GM21786 (cell line): ENCODE measurements around the gene TELO2.
"Not testable (repeated sequence)": the region's sequence is repeated elsewhere in the genome, so short reads cannot be mapped to it uniquely, and the experiment has no call there.

ENCODE experiments used
- ATAC-seq: cut with Tn5 transposase; IDR thresholded peaks from one replicate; pipeline ENCODE4 v1.9.1; 2021; ENCODE audit not compliant: unreplicated experiment

TELO2 gene

DNA sequence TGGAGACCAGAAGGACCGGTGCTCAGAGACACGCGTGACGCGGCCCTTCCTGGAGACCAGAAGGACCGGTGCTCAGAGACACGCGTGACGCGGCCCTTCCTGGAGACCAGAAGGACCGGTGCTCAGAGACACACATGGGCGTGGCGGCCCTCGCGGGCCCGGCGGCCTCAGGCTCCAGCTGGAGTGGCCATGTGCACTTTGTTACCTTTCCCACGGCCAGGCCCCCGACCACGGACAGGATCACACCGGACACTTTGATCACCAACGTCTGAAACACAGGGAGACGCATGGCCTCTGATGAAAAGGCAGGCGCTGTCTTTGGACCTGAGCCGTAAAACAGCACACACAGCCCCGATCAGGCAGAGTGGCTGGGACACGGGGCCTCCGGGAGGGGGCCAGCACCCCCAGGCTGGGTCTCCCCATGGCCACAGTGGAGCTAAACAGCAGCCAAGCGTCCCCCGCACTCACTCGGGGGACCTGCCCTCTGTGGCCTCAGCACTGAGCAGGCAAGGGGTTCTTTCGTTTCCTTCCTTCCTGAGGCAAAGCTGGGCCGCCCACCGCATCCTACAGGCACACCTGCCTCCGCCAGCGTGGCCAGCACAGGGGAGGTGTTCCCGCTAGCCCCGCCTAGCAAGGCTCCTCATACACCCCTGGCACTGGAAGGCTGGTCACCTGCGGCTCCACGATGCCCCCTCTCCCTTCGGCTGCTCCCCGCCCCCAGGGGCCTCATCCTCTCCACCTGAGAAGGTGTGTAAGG, 35.5 kb upstream of the TELO2 start:
- no peak for ATAC-seq

GRCh38 chr16:1458336-1458976, 34.7 kb upstream of the TELO2 start:
- ATAC-seq = no peak

GRCh38 chr16:1458977-1459341, 34.2 kb upstream of the TELO2 start:
- no peak for ATAC-seq

DNA sequence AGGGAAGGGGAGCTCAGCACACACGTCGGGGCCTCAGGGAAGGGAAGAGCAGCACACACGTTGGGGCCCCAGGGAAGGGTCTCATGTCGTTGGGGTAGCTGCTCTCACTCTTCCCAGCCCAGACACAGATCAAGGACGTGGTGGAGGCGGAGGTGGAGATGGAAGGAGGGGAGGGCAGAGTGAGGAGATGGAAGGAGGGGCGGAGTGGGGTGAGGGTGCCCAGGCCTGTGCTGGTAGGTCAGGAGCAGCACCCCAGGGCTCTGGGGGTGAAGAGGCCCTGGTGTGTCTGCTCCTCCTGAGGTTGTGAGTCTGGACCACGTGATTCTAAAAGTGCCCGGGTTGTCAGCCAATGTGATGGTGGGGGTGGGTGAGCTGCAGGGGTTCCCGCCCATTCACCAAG, 33.2 kb upstream of the TELO2 start:
- no peak for ATAC-seq

DNA sequence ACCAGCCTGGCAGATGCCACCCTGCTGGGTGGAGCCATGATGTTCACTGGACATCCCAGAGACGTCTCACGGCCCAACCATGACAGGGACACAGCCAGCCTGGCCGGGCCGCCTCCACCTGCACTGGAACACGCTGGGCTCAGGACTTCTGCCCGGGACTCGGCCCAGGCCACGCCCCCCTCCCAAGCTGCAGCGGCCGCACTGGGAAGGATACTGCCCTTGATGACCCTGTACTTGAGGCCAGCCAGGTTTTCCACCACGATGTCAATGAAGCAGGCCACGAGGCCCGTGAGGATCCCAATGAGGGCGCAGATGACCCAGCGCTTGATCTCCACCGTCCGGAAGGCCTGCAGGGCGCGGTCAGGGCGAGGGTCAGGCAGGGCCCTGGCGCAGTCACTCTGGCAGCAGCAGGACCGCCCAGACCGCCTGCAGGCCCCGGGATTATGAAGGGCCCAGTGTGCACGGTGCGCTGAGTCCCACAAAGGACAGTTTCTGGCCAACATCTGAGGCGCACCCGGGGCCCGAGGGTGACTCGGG, 32.5 kb upstream of the TELO2 start:
- no peak for ATAC-seq

GRCh38 chr16:1461146-1461545, 32.0 kb upstream of the TELO2 start:
- no peak for ATAC-seq

GRCh38 chr16:1464196-1464893, 28.8 kb upstream of the TELO2 start:
- no peak for ATAC-seq

GRCh38 chr16:1464894-1465566, 28.1 kb upstream of the TELO2 start:
- no peak for ATAC-seq

GRCh38 chr16:1465567-1465915, 27.6 kb upstream of the TELO2 start:
- ATAC-seq = no peak

GRCh38 chr16:1466054-1466453, 27.1 kb upstream of the TELO2 start:
- ATAC-seq = no peak

- no peak for ATAC-seq
Observed at GRCh38 chr16:1466968-1467521, 26.1 kb upstream of the TELO2 start.

GRCh38 chr16:1468426-1468810, 24.7 kb upstream of the TELO2 start:
- ATAC-seq = no peak

DNA sequence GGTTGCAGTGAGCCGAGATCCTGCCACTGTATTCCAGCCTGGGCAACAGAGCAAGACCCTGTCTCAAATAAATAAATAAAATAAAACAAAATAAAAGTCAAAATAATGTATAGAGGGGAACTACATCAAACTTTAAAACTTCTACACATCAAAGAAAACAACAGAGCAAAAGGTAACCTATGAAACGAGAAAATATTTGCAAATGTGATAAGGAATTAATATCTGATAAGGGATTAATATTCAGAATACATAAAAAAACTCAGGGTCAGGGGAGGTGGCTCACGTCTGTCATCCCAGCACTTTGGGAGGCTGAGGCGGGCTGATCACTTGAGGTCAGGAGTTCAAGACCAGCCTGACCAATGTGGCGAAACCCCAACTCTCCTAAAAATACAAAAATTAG, 24.0 kb upstream of the TELO2 start:
- ATAC-seq = not testable (repeated sequence)

DNA sequence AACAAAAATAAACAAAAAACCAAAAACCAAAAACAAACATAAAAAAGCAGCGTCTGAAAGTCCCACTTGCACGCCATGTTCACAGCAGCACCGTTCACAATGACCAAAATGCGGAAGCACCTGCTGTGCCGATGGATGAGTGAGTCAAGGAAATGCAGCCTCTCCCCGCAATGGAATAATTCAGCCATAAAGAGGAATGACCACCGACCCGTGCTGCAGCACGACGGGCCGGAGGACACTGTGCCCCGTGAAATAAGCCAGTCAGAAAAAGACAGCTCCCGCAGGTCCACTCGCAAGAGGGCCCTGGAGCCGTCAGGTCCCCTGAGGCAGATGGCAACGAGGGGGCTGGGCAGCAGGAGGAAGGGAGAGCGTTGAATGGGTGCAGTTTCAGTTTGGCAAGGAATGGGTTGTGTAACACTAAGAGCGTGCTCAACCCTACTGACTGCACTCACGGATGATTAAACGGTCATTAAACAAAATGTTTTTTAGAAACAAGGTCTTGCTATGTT, 23.4 kb upstream of the TELO2 start:
- ATAC-seq = no peak

GRCh38 chr16:1470481-1471251, 22.5 kb upstream of the TELO2 start:
- ATAC-seq = no peak

DNA sequence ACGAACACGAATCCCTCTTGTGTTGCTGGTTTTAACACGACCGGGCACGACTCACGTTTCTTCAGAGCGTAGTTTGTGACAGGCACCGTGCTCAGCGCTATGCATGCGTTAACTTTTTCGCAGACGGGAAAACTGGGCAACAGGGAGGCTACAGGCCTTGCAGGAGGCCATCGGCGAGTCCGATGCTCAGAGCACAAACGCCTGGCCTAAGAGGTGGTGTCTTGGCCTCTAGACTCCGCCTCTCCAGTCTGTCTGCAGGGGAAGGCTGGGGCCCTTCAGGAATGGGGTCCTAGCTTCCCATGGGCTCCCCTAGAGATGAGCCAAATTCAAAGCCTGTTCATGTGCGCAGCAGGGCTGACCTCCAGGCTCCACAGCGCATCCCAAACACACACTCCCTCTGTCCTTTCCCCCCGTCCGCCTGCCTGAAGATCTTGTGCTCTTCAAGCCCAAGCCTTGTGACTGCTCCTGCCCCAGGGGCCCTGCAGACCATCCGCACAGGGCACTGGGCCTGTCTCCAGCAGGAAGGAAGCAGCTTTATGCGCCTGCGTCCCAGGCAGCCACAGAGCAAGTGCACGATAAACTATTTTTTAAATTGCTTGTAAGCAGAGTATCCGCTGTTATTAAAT, 21.5 kb upstream of the TELO2 start:
- no peak for ATAC-seq

DNA sequence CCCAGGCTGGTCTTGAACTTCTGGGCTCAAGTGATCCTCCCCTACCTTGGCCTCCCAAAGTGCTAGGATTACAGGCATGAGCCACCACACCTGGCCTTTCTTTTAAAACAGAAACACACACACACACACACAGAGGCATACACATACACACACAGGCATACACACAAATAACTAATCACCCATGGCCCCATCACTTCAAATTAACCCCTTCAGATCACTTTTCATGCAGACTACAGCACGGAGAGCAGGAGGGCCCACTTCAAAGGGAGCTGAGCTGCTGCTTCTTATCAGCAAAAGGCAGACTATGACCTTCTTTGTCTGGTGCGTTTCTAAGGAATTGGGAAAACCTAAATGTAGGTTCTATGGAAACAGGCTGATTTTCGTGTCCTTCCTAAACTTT, 20.2 kb upstream of the TELO2 start:
- ATAC-seq = no peak

DNA sequence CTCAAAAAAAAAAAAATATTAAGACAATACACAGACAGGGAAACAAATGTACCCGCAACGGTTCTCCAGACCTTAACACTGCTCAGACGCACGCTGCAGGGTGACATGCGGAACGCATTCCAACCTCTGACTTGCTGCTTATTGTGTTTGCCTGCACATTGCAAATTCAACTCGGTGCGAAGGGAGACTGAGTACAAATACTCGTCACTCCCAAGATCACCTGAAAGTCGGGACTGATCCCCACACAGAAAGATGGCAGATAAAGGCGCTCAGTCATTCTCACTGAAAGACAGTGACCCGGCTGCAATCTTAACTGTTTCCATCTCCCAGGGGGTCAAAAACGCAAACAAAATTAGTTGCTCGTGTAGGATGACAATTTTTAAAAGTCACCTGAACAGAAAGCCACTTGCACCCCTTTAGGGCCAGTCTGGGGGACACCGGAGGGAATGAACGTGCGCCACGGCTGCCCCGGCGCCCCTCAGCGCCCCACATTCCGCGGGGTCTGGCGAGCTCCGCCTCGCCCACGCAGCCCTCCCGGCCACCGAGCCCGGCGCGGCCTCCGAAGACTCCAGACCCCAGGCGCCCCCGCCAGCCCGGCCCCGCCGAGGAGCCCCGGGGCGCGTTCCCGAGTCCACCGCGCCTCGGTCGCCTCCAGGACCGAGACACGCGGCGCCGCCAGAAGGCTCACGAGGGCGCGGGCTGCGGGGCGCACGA, 18.9 kb upstream of the TELO2 start:
- no peak for ATAC-seq
